IMR-90 (cell line): ENCODE data around the gene TRDN. TPM values are rescaled to one million over a fixed set of nuclear protein-coding genes. Genes with fewer than 3 reads are reported as not detected.
A peak's percentile ranks its signal among the peaks of the same experiment; 100 is the strongest.

Experiments used
- ATAC-seq: fragments of 200-7000 bp; cut with Tn5 transposase; 2 replicates; pipeline ENCODE4 v1.9.1; 2020; ENCODE audit warnings: low read depth, mild to moderate bottlenecking, moderate library complexity
- BruUV-seq: library from RNA; stranded (reverse); fragments of 400-500 nt; replicated peaks from 2 replicates; lab custom pipeline; 2021; lab: Mats Ljungman, UMichigan
- CTCF ChIA-PET: fragments of 300-600 bp; formaldehyde crosslinking; extraction: SDS; loops from one replicate; lab custom pipeline; 2021; ENCODE audit warnings: antibody characterized with exemption; lab: Yijun Ruan, JAX
- POLR2A ChIA-PET: fragments of 300-600 bp; sonication (Branson Sonifier 250); formaldehyde crosslinking; loops from one replicate; lab custom pipeline; 2022; ENCODE audit warnings: antibody characterized with exemption; ENCODE audit not compliant: unreplicated experiment; lab: Charles Lee
- DNase-seq: peaks from one replicate; pipeline ENCODE4 v3.0.0; 2013
- H2AFZ ChIP-seq: replicated peaks from 2 replicates; pipeline ENCODE3; 2013; ENCODE audit warnings: low read length, mild to moderate bottlenecking; ENCODE audit not compliant: poor library complexity
- H2AK5ac ChIP-seq: 2 replicates; pipeline ENCODE4 v1.6.1; 2013; ENCODE audit warnings: low read depth, low read length, inconsistent platforms
- H2AK9ac ChIP-seq: replicated peaks from 2 replicates; pipeline ENCODE3; 2013; ENCODE audit warnings: mild to moderate bottlenecking, low read depth, low read length, moderate library complexity; ENCODE audit not compliant: poor library complexity
- H2BK120ac ChIP-seq: 2 replicates; pipeline ENCODE4 v1.6.1; 2013; ENCODE audit warnings: low read depth, low read length, inconsistent platforms
- H2BK15ac ChIP-seq: 3 replicates; pipeline ENCODE4 v1.6.1; 2013; ENCODE audit warnings: low read depth, low read length, inconsistent platforms
- H2BK20ac ChIP-seq: 2 replicates; pipeline ENCODE4 v1.6.1; 2013; ENCODE audit warnings: low read depth, mild to moderate bottlenecking, inconsistent platforms, low read length, moderate library complexity
- H2BK5ac ChIP-seq: 2 replicates; pipeline ENCODE4 v1.6.1; 2013; ENCODE audit warnings: mild to moderate bottlenecking, low read depth, low read length, inconsistent platforms; ENCODE audit not compliant: poor library complexity, severe bottlenecking
- H3K14ac ChIP-seq: replicated peaks from 2 replicates; pipeline ENCODE4 v1.6.1; 2013; ENCODE audit warnings: low read depth, low read length, inconsistent platforms
- H3K18ac ChIP-seq: 2 replicates; pipeline ENCODE4 v1.6.1; 2013; ENCODE audit warnings: low read depth, low read length, control low read depth
- H3K23ac ChIP-seq: 2 replicates; pipeline ENCODE4 v1.6.1; 2013; ENCODE audit warnings: low read depth, low read length, inconsistent platforms
- H3K27ac ChIP-seq: 2 replicates; pipeline ENCODE4 v1.5.1; 2013; ENCODE audit warnings: mild to moderate bottlenecking, control low read depth, low read length; ENCODE audit not compliant: insufficient read depth
- H3K27me3 ChIP-seq: 2 replicates; pipeline ENCODE4 v1.6.1; 2013; ENCODE audit warnings: low read length; ENCODE audit not compliant: control insufficient read depth, insufficient read depth
- H3K36me3 ChIP-seq: 2 replicates; pipeline ENCODE4 v1.6.1; 2013; ENCODE audit warnings: low read length, mixed read lengths; ENCODE audit not compliant: control insufficient read depth, insufficient read depth
- H3K4ac ChIP-seq: 2 replicates; pipeline ENCODE4 v1.6.1; 2013; ENCODE audit warnings: low read depth, low read length, inconsistent platforms
- H3K4me1 ChIP-seq: 2 replicates; pipeline ENCODE4 v1.6.1; 2013; ENCODE audit warnings: low read length, mixed read lengths; ENCODE audit not compliant: control insufficient read depth, insufficient read depth
- H3K4me2 ChIP-seq: 2 replicates; pipeline ENCODE4 v1.6.1; 2013; ENCODE audit warnings: low read depth, mild to moderate bottlenecking, control low read depth, low read length, moderate library complexity
- H3K4me3 ChIP-seq: 2 replicates; pipeline ENCODE4 v1.5.1; 2013; ENCODE audit warnings: low read depth, mild to moderate bottlenecking, control low read depth, low read length, moderate library complexity; ENCODE audit not compliant: insufficient read depth
- H3K56ac ChIP-seq: 2 replicates; pipeline ENCODE4 v1.6.1; 2013; ENCODE audit warnings: low read length, inconsistent platforms; ENCODE audit not compliant: insufficient read depth; ENCODE audit errors: extremely low read depth
- H3K79me1 ChIP-seq, 2 experiments: 2 replicates each; pipeline ENCODE4 v1.6.1; 2013; ENCODE audit warnings: low read length in 2 of 2, inconsistent platforms in 1 of 2, low read depth in 1 of 2
- H3K9ac ChIP-seq: 2 replicates; pipeline ENCODE4 v1.6.1; 2013; ENCODE audit warnings: low read depth, low read length, control low read depth
- H3K9me1 ChIP-seq: 2 replicates; pipeline ENCODE4 v1.6.1; 2013; ENCODE audit warnings: low read length, inconsistent platforms; ENCODE audit not compliant: insufficient read depth
- H3K9me3 ChIP-seq: 2 replicates; pipeline ENCODE4 v1.6.1; 2013; ENCODE audit warnings: low read length; ENCODE audit not compliant: control insufficient read depth, insufficient read depth
- H4K20me1 ChIP-seq: 2 replicates; pipeline ENCODE4 v1.6.1; 2013; ENCODE audit warnings: low read length, inconsistent platforms; ENCODE audit not compliant: insufficient read depth
- H4K5ac ChIP-seq: 2 replicates; pipeline ENCODE4 v1.6.1; 2013; ENCODE audit warnings: mild to moderate bottlenecking, low read depth, low read length, control low read depth
- H4K8ac ChIP-seq, 2 experiments: 2 replicates each; pipeline ENCODE4 v1.6.1; 2013; ENCODE audit warnings: low read depth in 2 of 2, low read length in 2 of 2, control low read depth in 1 of 2, inconsistent platforms in 1 of 2
- H4K91ac ChIP-seq: 2 replicates; pipeline ENCODE4 v1.6.1; 2013; ENCODE audit warnings: low read depth, low read length, inconsistent platforms; ENCODE audit not compliant: insufficient read depth
- CEBPB ChIP-seq: IDR thresholded peaks from 2 replicates; pipeline ENCODE4 v1.6.1; 2012; ENCODE audit warnings: low read depth, low read length, improper control_type of control experiment
- ELK1 ChIP-seq: fragments of 150-350 bp; IDR thresholded peaks from 2 replicates; pipeline ENCODE4 v1.6.1; 2016; ENCODE audit warnings: low read depth, mild to moderate bottlenecking, low read length, moderate library complexity, borderline replicate concordance
- WGBS, 2 experiments: methylation state at CpG; one replicate each; pipeline versions ENCODE4 v1.1.5 to v1.1.7; 2013; ENCODE audit warnings: missing lambda C conversion rate in 2 of 2; ENCODE audit not compliant: insufficient read length in 1 of 2; ENCODE audit errors: extremely low coverage in 2 of 2; 5-methylcytosine and 5-hydroxymethylcytosine counted together
- dilution Hi-C: fragments of 300-500 bp; cut with HindIII; formaldehyde crosslinking; loops from one replicate; pipeline ENCODE4 v1.14.3; 2018; ENCODE audit warnings: low sequenced_read_pairs; ENCODE audit not compliant: unreplicated experiment
- in situ Hi-C: fragments of 300-500 bp; cut with MboI; formaldehyde crosslinking; loops from 3 replicates; pipeline ENCODE4 v1.14.3; 2019; ENCODE audit warnings: low sequenced_read_pairs, inconsistent platforms, mixed read lengths
- intact Hi-C: fragments of 100-400 bp; cut with micrococcal nuclease; formaldehyde crosslinking; loops from 2 replicates; pipeline ENCODE4 v1.10.0; 2022
- polyA plus RNA-seq, 3 experiments: library from polyadenylated mRNA; depleted of rRNA; stranded (reverse); fragments of >200 nt; gene quantifications; 2 replicates each; pipeline ENCODE4 v1.2.3, GENCODE V29; 2012; ENCODE audit warnings: low replicate concordance in 1 of 3
- total RNA-seq: library from RNA; depleted of rRNA; stranded (reverse); fragments of >200 nt; gene quantifications from 2 replicates; pipeline ENCODE4 v1.2.3, GENCODE V29; 2012

The TRDN gene
- total and polyA plus RNA-seq, 2 of the 4 experiments (the other 2 are of a cell fraction), result not detected

- Histone ChIP-seq H3K9me1 (no peaks in the 10 kb centered on the region), H2BK120ac (no peak overlapping the region), H2BK5ac (no peak overlapping the region), H4K91ac (no peak overlapping the region), H4K20me1 (no peaks in the 10 kb centered on the region), H3K9me3 (no peaks in the 10 kb centered on the region), H2BK20ac (no peak overlapping the region), H2AK5ac (no peak overlapping the region), H3K4me2 (no peak overlapping the region), H3K4me1 (no peaks in the 10 kb centered on the region), H2AK9ac (no peak overlapping the region), H4K8ac (no peak overlapping the region), H4K5ac (no peak overlapping the region), H3K56ac (no peak overlapping the region), H3K9ac (no peak overlapping the region), H3K36me3 (no peaks in the 10 kb centered on the region), H3K23ac (no peak overlapping the region), H3K18ac (no peak overlapping the region), H3K4ac (no peak overlapping the region), H3K79me1 (no peaks in the 10 kb centered on the region), H3K14ac (no peak overlapping the region), H3K27ac (no peak overlapping the region), H2BK15ac (no peak overlapping the region), H3K4me3 (no peak overlapping the region), H3K27me3 (no peaks in the 10 kb centered on the region), H2AFZ (no peak overlapping the region)
- TF ChIP-seq ELK1, result no peak
- peak; percentile 61 for TF ChIP-seq CEBPB
- BruUV-seq, result no TSS peak
- POLR2A ChIA-PET, result no interaction called here
- ATAC-seq, result no peak
- dilution Hi-C loops, result no loop called here
- in situ Hi-C loops, result no loop called here
- DNase-seq, result no peak
- intact Hi-C loops, result no loop called here
- CTCF ChIA-PET, result no interaction called here
- WGBS, 2 experiments, result no CpG with 5 or more reads among the region's 1 CpG
Observed at GRCh38 chr6:123676793-123677192, 40.0 kb upstream of the TRDN start.
